Activated T-helper 17 cell treated with anti-CD3 and anti-CD28 coated beads, Interleukin-2, amount 50 U/mL, for 72 hours (primary cell): ENCODE results near the gene SPATA31D4. TPM values are rescaled to one million over a fixed set of nuclear protein-coding genes. Genes with fewer than 3 reads are reported as not detected.
"Not testable (repeated sequence)": the region's sequence is repeated elsewhere in the genome, so short reads cannot be mapped to it uniquely, and the experiment has no call there.

Experiments
- ATAC-seq: fragments of 150-1000 bp; cut with Tn5 transposase; replicated peaks from 2 replicates; pipeline ENCODE4 v1.10.0; 2021; ENCODE audit warnings: mild to moderate bottlenecking, moderate library complexity
- H3K27ac Mint-ChIP-seq: one replicate; pipeline ENCODE4 v1.8.0; 2022; ENCODE audit warnings: mixed read lengths
- H3K27me3 Mint-ChIP-seq: one replicate; pipeline ENCODE4 v1.8.0; 2022; ENCODE audit warnings: mixed read lengths
- H3K36me3 Mint-ChIP-seq: one replicate; pipeline ENCODE4 v1.8.0; 2022; ENCODE audit warnings: low read depth, mild to moderate bottlenecking, mixed read lengths
- H3K4me1 Mint-ChIP-seq: one replicate; pipeline ENCODE4 v1.8.0; 2022; ENCODE audit warnings: mixed read lengths
- H3K4me3 Mint-ChIP-seq: one replicate; pipeline ENCODE4 v1.8.0; 2022; ENCODE audit warnings: mild to moderate bottlenecking, mixed read lengths
- H3K9me3 Mint-ChIP-seq: one replicate; pipeline ENCODE4 v1.8.0; 2022; ENCODE audit warnings: mixed read lengths
- total RNA-seq, 2 donors: library from RNA; stranded (reverse); gene quantifications; one replicate each; pipeline ENCODE4 v1.2.3, GENCODE V29; 2022

The SPATA31D4 gene
- total RNA-seq, result not detected

DNA sequence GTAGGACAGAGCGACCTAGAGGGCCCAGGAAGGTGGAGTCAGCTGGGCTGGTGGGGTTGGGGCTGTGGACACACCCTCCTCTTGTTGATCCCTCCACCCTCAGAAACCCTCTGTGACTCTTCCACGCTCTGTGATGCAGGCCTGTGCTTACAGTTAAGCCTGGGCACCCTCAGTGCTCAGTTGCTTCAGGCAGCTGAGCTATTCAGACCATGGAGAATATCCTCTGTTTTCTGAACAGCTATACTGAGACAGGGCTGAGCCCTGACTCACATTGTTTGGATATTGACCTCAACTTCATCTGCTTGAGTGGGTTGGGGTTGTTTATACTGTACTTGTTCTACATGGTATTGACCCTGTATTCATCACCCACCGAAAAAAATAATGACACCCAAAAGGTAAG is at the start of gene SPATA31D4:
Gene SPATA31D4, plus strand, starts transcription at position 124 of the 400 bp plus-strand sequence. Its CDS starts 86 bp downstream, at position 210.
- H3K4me3 Mint-ChIP-seq, H3K27ac Mint-ChIP-seq, H3K27me3 Mint-ChIP-seq, ATAC-seq, H3K9me3 Mint-ChIP-seq, H3K4me1 Mint-ChIP-seq, H3K36me3 Mint-ChIP-seq: not testable (repeated sequence)

DNA sequence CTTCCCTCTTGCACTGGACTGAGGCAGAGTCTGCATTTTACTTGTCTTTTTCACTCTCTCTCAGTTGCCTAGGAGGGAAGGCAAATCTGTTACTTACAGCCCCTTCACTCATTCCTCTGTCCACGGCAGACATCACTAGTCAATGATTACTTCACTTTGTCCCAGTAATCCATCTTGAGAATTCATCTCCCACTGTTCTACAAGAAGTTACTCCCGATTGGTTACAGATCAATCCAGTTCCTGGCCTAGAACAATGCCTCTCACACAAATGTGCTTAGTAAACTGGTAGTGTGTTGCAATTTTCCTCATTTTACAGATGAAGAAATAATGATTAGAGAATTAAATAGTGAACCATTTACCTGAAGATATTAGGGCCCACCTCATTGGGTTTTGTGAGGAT is 49.7 kb upstream of the SPATA31D4 start:
- Mint-ChIP-seq H3K27ac (no peak overlapping the region), H3K27me3 (no peaks in the 10 kb centered on the region), H3K4me1 (no peaks in the 10 kb centered on the region), H3K4me3 (no peak overlapping the region), H3K36me3 (no peaks in the 10 kb centered on the region), H3K9me3 (peaks cover 5% of the 10 kb centered on the region)
- no peak for ATAC-seq

DNA sequence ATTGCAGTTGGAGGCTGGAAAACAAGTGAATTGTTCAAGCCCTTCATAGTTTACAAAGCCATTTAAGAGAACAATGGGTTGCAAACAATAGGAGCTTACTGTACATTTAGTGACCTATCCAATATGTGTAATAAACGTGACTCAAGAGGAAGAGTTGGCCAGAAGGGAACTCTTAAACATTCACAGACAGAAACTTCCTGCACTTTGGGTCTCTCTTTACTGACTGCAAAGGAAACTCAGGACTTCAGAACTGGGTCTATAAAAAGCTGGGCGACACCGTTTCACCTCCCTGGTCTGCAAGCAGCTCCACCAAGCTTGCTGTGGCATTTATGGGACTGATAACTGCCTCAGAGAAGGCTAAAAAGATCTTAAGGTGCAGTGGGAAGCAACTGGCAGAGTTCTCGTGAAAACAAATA is 48.7 kb upstream of the SPATA31D4 start:
- Mint-ChIP-seq H3K27me3 (no peaks in the 10 kb centered on the region), H3K9me3 (peaks cover 11% of the 10 kb centered on the region), H3K27ac (no peak overlapping the region), H3K36me3 (no peaks in the 10 kb centered on the region), H3K4me1 (no peaks in the 10 kb centered on the region), H3K4me3 (no peak overlapping the region)
- no peak for ATAC-seq

DNA sequence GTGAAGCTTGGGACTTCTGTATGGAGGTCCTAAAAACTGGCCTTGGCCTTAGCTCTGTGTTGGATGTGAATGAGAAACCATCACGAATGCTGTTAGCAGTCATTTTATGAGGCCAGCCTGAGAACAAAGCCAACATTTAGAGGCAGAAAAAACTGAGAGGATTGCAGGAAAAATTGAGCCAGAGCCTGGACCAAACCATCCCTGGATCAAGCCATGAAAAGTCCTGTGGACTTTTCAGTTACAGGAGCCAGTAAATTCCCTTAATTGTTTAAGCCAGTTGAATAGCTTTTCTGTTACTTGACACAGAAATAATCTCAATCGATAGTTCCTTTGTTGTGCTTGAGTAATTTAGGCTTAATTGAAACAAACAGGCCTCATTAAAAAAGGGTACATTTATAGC is 42.6 kb upstream of the SPATA31D4 start:
- no peaks in the 10 kb centered on the region for H3K4me1 Mint-ChIP-seq
- no peaks in the 10 kb centered on the region for H3K36me3 Mint-ChIP-seq
- H3K9me3 Mint-ChIP-seq, result peaks cover 6% of the 10 kb centered on the region
- H3K27me3 Mint-ChIP-seq, result no peaks in the 10 kb centered on the region
- no peak overlapping the region for H3K4me3 Mint-ChIP-seq
- ATAC-seq, result no peak
- H3K27ac Mint-ChIP-seq, result no peak overlapping the region

DNA sequence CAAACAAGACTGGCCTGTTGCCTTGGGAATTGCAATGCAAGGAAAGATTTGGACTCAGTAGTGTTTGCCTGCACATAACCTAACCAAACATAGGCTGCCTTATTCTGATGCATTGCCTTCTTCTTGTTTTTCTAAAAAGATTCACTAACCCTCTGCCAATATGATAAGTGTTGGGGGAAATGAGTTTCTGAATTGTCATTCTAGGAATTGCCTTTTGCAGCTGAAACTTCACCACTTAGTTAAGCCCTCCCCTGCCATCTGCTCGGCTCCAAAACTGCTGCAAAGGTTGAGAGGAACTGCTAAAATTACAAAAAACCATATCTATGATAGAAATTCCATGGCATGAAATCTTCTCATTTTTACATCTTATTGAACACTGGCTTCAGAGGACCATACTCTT is 41.6 kb upstream of the SPATA31D4 start:
- no peak for ATAC-seq

DNA sequence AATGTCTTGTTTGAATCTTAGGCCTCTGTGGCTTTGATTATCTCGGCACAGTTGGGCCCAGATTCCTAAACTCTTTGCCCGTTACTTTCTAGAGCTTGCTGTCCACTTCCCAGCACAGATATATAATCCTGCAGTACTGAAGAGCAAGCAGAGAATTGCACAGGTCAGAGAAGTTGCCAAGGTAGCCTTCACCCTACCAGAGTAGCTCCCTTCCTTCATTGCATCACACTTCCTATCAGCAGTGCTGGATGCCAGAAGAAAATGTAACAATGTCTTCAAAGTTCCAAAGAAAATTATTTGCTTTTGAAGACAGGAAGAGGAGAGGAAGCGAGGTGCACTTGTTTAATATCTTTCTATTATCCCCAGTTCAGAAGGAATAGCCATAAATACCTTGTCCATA is 38.1 kb upstream of the SPATA31D4 start:
- no peak for ATAC-seq
- H3K4me3 Mint-ChIP-seq, result no peak overlapping the region
- H3K27ac Mint-ChIP-seq, result no peak overlapping the region

More for the DNA sequence above, 41.6 kb upstream of the SPATA31D4 start:
- H3K27ac Mint-ChIP-seq, result no peak overlapping the region
- no peaks in the 10 kb centered on the region for H3K4me1 Mint-ChIP-seq
- H3K27me3 Mint-ChIP-seq, result no peaks in the 10 kb centered on the region
- H3K4me3 Mint-ChIP-seq, result no peak overlapping the region
- peaks cover 6% of the 10 kb centered on the region for H3K9me3 Mint-ChIP-seq
- H3K36me3 Mint-ChIP-seq, result no peaks in the 10 kb centered on the region

DNA sequence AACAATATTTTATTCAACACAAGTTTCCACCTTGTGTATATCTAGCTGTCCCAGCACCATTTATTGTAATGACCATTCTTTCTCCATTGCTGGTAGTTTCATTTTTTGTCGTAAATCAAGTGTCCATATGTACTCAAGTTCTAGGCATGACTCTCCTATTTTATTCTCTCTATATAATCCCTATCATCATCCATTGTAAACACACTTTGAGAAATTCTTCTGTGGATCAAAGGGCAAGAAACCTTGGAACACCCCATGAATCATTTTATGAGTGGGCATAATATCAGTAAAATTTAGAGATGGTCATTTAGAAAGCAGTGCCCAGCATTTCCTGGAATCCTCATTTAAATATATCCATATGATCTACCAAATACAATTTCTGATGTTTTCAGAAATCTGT is 35.8 kb upstream of the SPATA31D4 start:
- Mint-ChIP-seq H3K4me3 (no peak overlapping the region), H3K36me3 (no peaks in the 10 kb centered on the region), H3K27me3 (no peaks in the 10 kb centered on the region), H3K4me1 (no peaks in the 10 kb centered on the region), H3K27ac (no peak overlapping the region), H3K9me3 (no peaks in the 10 kb centered on the region)
- ATAC-seq, result no peak

More for the DNA sequence above, 38.1 kb upstream of the SPATA31D4 start:
- H3K4me1 Mint-ChIP-seq, result no peaks in the 10 kb centered on the region
- no peaks in the 10 kb centered on the region for H3K27me3 Mint-ChIP-seq
- H3K9me3 Mint-ChIP-seq, result no peaks in the 10 kb centered on the region
- no peaks in the 10 kb centered on the region for H3K36me3 Mint-ChIP-seq

DNA sequence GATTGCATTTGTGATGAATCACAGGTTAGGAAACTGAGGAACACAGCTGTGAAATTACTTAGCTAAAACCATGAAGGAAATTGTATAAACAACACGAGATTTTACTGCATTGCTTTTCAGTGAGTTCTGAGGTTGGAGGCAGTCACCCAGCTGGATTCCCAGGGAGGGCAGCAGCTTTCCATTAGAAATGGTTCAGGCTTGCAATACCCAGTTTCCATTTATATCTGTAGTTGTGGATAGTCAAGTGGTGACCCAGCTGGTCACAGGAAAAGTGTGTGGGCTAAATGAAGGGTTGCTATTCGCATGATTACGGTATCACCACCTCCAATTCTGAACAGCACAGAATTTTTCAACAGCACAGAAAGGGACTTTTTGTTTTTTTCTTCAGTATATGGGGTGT is 34.3 kb upstream of the SPATA31D4 start:
- no peaks in the 10 kb centered on the region for H3K9me3 Mint-ChIP-seq
- no peak overlapping the region for H3K27ac Mint-ChIP-seq
- no peaks in the 10 kb centered on the region for H3K27me3 Mint-ChIP-seq
- no peaks in the 10 kb centered on the region for H3K4me1 Mint-ChIP-seq
- no peak overlapping the region for H3K4me3 Mint-ChIP-seq
- no peaks in the 10 kb centered on the region for H3K36me3 Mint-ChIP-seq
- no peak for ATAC-seq

DNA sequence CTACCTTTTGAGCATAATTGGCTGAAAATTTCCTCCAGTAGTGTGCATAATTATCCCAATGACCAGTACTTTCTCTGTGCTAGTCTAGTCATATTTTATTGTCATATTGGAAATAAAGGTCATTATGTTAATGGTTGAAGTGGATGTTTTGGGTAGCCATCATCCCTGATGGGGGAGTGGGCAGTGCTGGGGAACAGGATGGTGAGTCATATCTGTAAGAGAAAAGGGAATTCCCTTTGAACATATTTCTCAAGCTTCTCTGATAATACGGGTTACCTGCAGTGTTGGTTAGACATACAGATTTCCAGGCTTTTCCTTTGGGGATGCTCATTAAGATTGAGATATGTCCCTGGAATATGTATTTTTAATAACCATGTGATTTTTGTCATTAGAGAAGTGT is 33.3 kb upstream of the SPATA31D4 start:
- ATAC-seq, result no peak
- no peaks in the 10 kb centered on the region for H3K9me3 Mint-ChIP-seq
- H3K27ac Mint-ChIP-seq, result no peak overlapping the region
- no peak overlapping the region for H3K4me3 Mint-ChIP-seq
- no peaks in the 10 kb centered on the region for H3K36me3 Mint-ChIP-seq
- H3K4me1 Mint-ChIP-seq, result no peaks in the 10 kb centered on the region
- no peaks in the 10 kb centered on the region for H3K27me3 Mint-ChIP-seq

DNA sequence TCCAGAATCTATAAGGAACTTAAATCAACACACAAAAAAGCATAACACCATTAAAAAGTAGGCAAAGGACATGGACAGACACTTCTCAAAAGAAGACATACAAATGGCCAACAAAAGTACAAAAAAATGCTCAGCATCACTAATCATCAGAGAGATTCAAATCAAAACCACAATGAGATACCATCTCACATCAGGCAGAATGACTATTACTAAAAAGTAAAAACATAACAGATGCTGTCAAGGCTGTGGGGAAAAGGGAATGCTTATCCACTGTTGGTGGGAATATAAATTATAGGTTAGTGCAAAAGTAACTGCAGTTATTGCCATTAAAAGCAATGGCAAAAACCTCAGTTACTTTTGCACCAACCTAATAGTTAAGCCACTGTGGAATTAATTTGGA is 32.2 kb upstream of the SPATA31D4 start:
- H3K36me3 Mint-ChIP-seq, result no peaks in the 10 kb centered on the region
- H3K27ac Mint-ChIP-seq, result no peak overlapping the region
- no peak overlapping the region for H3K4me3 Mint-ChIP-seq
- no peak for ATAC-seq
- no peaks in the 10 kb centered on the region for H3K4me1 Mint-ChIP-seq
- H3K9me3 Mint-ChIP-seq, result no peaks in the 10 kb centered on the region
- no peaks in the 10 kb centered on the region for H3K27me3 Mint-ChIP-seq

DNA sequence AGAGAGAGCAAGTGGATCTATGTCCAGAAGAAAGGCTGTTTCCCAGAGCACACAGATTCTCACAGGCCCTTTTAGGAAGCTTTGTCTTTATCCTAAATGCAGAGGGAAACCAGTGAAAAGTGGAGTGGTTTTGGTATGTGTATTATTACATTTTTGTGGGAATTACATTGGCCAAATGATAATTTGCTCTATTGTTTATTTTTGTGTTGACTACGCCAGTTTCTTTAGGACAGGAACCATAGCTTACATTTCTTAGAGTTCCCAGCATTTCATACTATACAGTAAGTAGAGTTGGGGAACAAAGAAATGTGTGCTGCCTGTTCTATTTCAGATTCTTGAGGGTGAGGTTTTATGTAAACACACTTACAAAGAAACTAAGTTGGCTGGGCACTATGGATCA is 29.4 kb upstream of the SPATA31D4 start:
- H3K27ac Mint-ChIP-seq, result no peak overlapping the region
- H3K9me3 Mint-ChIP-seq, result no peaks in the 10 kb centered on the region

DNA sequence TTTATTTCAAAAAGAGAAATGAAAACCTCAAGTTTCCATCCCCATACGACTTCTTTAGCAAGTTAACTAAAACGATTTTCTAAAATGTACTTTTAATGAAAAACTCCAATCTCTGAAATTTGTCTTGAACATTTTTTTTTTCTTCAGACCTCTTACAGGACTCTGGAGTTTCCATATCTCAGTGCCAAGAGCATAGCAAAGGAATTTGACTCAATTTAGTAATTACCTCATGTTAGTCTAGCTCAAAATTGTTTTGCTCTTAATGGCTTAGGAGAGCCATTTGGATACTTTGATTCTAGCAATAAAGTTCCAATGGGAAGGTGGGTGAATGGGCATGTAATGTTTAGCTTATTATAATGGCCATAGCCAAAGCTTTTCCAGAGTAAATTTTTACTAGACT is 26.0 kb upstream of the SPATA31D4 start:
- Mint-ChIP-seq H3K27me3 (no peaks in the 10 kb centered on the region), H3K9me3 (no peaks in the 10 kb centered on the region), H3K4me1 (no peaks in the 10 kb centered on the region), H3K36me3 (no peaks in the 10 kb centered on the region), H3K4me3 (no peak overlapping the region), H3K27ac (no peak overlapping the region)
- ATAC-seq, result no peak

More for the DNA sequence above, 29.4 kb upstream of the SPATA31D4 start:
- no peak overlapping the region for H3K4me3 Mint-ChIP-seq
- ATAC-seq, result no peak
- no peaks in the 10 kb centered on the region for H3K4me1 Mint-ChIP-seq
- H3K36me3 Mint-ChIP-seq, result no peaks in the 10 kb centered on the region
- H3K27me3 Mint-ChIP-seq, result no peaks in the 10 kb centered on the region

DNA sequence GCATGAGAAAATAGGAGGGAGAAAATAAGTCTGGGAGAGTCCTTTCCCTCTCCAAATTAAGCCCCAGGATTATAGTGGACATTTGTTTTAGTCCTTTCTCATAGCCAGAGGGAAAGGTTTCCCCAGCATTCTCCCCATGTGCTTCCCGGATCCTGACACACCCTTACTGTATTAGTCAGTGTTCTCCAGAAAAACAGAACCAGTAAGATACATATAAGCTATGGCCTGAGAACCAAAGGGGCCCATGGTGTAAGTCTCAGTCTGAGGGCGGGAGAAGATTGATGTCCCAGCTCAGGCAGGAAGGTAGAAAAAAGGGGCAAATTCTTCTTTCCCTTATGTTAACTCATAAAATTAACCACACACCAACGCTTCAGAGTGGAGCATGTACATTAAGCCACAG is 25.6 kb upstream of the SPATA31D4 start:
- H3K27ac Mint-ChIP-seq, result no peak overlapping the region
- no peaks in the 10 kb centered on the region for H3K4me1 Mint-ChIP-seq
- ATAC-seq, result no peak
- H3K36me3 Mint-ChIP-seq, result no peaks in the 10 kb centered on the region
- no peaks in the 10 kb centered on the region for H3K27me3 Mint-ChIP-seq
- H3K4me3 Mint-ChIP-seq, result no peak overlapping the region
- H3K9me3 Mint-ChIP-seq, result no peaks in the 10 kb centered on the region

DNA sequence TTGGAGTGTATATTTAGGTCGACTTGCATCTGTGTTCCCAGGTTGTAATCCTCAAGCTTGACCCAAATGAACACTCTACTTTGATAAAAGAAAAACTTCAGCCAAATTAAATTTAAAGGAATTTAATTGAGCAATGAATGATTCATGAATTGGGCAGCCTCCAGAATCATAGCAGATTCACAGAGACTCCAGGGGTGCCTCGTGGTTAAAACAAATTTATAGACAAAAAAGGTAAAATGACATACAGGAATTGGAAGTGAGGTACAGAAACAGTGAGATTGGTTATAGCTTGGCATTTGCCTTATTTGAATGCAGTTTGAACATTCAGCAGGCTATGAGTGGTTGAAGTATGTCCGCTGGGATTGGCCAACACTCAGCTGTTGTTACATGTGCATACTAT is 21.6 kb upstream of the SPATA31D4 start:
- H3K27ac Mint-ChIP-seq, result no peak overlapping the region
- no peaks in the 10 kb centered on the region for H3K27me3 Mint-ChIP-seq
- H3K4me1 Mint-ChIP-seq, result no peaks in the 10 kb centered on the region
- no peak for ATAC-seq
- H3K9me3 Mint-ChIP-seq, result peaks cover 3% of the 10 kb centered on the region
- H3K4me3 Mint-ChIP-seq, result no peak overlapping the region
- H3K36me3 Mint-ChIP-seq, result no peaks in the 10 kb centered on the region

DNA sequence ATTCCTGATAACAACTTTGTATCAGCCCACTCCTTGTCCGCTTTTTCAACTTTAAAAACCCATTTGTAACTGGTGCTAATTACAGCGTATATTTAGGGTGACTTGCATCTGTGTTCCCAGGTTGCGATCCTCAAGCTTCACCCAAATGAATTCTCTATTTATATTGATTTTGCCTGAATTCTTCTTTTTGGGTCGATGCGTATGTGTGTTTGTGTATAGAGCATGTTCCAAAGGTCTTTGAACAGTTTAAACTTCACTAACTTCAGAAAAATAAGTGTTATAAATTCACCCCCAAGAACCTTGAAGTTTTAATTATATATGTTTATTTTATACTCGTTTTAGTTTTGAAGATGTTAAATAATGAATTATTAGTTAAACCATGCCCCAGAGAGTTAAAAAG is 16.1 kb upstream of the SPATA31D4 start:
- Mint-ChIP-seq H3K27ac (no peak overlapping the region), H3K36me3 (no peaks in the 10 kb centered on the region), H3K4me3 (no peak overlapping the region), H3K4me1 (no peaks in the 10 kb centered on the region), H3K27me3 (peaks cover 6% of the 10 kb centered on the region), H3K9me3 (peaks cover 11% of the 10 kb centered on the region)
- no peak for ATAC-seq

DNA sequence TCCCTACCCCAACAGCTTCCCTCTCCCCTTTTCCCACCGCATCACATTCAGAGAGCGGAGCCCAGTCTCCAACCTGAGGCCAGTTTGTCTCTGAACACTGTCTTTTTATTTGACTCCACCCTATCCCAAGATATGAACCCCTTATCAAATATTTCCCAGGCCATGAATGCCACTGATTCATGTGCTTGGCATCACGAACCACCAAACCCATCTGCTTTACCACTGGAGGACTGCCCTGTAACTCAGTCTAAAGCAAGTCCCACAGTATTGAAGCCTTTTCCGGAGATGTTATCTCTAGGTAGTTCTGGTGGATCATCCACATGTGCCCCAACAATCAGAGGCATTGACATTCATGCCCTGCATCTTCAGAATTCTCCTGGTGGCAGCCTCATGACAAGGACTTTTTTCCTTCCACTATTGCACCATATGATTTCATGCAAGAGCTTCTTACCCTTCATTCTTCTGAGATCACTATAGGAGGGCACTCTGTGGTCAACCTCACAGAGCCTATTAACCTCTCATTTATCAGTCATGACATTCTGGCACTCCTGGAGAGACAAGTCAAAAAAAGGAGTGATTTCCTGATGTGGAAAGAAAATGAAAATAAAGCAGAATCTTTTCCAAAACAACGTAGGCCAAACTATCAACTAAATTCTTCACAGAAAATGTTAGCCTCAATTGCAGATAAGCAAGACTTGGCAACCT is 12.3 kb upstream of the SPATA31D4 start:
- Mint-ChIP-seq H3K4me1 (no peaks in the 10 kb centered on the region), H3K36me3 (no peaks in the 10 kb centered on the region), H3K9me3 (peaks cover 11% of the 10 kb centered on the region), H3K27ac (no peak overlapping the region), H3K27me3 (peaks cover 6% of the 10 kb centered on the region), H3K4me3 (no peak overlapping the region)
- no peak for ATAC-seq
